GM04504 (cell line): ENCODE data around the gene CNOT10.
"Not testable (repeated sequence)": the region's sequence is repeated elsewhere in the genome, so short reads cannot be mapped to it uniquely, and the experiment has no call there.

Source experiments
- DNase-seq: peaks from one replicate; pipeline ENCODE4 v3.0.0-alpha.2; 2012; ENCODE audit warnings: low read depth

CNOT10 gene

DNA sequence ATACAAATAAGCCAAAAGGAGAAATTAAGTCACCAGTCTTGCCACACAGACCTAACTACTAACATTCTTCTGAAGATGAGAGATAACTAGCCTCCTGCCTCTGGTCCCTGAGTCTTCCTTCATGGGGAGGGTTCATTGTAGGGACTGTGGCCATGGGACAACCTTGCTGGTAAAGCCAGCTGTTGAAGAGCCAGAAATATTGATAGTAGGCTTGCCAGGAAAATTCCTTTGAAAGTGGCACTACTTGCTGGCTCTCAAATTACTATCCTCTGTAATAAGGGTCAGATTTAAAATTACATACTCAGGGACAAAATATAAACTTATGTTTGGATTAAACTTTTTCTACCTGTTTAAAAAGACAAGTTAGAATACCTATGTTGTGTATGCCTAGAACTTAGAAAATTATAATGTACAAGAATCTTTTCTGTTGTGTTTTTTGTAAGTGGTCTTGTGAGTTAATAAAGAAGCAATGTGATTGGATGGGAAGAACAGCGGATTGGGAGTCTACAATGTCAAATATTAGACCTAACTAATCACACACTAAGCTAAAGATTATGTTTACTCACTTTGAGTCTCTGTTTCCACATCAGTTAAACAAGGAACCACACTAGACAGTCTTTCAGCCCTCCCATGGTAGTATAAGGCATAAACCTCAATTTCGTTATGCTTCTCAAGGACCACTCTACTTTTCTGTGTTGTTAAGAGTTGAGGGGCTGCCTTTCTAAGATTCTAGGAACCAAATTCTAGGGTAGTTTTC is 72.8 kb downstream of the CNOT10 start:
- no peak for DNase-seq

DNA sequence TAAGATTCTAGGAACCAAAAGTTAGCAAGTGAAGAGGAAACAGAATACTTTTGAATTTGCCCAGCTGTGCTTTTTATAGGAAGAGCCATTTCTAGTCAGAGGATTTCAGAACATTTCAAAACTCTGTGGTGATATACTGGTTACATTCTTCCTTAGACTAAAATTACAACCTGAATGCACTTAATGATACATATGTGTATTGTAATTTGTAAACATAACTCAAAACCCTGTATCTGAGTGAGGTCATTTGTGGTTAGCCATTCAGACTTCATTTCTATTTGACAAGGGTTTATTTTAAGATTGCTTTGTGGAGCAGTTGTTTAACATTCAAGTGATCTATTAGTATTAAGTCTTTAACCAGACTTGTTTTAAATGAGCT is 73.4 kb downstream of the CNOT10 start:
- no peak for DNase-seq

DNA sequence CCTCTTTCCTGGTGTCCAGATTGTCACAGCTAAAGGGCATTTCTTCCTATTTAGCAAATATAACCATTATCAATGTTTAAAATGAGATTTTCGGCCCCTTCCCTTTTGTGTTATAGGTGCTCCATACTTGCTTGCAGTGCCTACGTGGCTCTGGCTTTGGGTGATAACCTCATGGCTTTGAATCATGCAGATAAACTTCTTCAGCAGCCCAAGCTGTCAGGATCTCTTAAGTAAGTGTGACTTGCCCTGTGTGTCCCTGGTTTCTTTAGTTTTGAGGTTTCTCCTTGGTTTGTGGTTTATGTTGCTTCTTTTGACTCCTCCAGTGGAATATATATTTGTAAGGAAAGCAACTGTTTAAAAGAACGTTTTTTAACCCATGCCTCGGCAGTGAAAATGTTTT is 74.4 kb downstream of the CNOT10 start:
- DNase-seq = no peak

DNA sequence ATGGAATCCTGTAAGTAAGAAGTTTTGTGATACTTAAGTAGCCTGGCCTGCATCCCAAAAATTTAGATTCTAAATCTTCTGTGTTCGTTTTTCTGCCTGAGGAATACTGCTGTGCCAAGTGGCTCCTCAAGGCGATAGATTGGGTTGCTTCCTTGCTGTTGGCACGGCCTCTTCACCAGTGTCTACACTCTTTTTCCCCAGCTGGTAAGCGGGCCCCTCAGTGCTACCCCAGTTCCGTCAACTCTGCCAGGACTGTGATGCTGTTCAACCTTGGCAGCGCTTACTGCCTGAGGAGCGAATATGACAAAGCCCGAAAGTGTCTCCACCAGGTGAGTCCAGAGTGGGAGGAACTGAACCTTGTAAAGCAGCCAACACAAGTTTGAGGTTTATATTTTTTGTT is 79.5 kb downstream of the CNOT10 start:
- DNase-seq = no peak

DNA sequence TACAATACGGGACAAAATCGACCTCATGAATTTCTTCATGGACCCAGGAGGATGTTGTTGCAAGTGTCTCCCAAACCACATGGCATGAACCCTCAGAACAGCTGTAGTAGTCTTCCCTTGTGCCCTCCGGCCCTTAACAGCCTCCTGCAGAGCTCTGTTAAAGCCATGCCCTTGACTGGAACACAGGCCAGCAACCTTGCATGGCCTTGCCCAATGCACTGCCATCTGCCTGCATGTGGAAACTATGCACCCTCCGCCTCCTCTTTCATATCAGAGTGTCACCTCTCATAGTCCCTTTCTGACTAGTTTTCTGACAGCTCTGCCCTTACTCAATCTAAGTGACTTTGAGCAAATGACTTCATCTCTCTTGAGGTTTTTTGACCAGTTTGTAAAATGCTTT is 93.4 kb downstream of the CNOT10 start:
- no peak for DNase-seq

DNA sequence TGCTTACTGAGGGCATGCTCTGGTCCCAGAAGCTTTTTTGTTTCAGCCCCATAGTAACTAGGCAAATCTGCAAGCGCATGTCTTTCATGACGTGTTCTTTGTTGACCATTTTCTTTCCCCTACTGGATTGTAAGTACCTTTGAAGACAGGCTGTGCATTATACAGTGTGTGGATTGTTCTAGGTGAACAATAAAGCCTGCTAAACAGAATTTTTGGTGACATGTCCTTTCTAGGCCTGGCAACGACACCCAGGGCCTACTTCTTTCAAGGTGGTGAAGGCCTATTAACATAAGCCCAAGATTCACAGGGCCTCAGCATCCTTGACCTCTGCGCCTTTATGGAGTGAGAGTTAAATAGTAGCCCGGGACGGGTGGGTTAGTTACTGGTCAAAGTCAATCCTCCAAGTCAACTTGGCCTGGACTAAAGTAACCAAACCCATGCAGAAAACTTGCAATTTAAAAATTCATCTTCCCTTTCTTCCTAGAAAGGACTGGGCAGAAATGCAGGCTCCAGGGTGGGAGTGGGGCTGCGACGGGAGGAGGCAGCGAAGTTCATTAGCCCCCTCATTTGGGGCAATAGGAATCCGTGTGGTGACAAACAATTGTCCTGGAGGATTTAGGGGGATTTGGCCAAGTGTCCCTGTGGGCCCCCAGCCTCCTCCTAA is 95.2 kb downstream of the CNOT10 start:
- DNase-seq = no peak

DNA sequence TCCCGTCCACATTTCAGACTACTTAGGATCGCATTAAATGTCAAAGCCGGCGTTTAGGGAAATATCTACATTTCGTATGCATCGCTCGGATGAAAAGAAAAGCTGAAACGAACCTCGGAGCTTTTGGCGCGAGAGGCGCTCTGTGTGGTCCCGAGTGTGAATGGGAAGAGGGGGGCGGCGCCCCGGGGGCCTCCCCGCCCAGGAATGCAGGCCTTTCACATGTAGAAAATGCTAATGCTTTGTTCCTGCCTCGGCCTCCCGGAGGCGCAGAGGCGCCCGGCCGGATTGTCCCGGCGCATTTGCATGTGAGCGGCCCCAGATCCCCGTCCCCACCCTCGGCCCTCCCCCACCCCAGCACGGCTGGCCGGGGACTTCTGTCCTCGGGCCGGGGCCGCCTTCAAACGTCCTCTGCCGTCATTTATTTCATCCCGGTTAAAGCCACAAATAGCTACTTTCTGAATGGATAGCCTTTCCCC is 95.8 kb downstream of the CNOT10 start:
- no peak for DNase-seq

DNA sequence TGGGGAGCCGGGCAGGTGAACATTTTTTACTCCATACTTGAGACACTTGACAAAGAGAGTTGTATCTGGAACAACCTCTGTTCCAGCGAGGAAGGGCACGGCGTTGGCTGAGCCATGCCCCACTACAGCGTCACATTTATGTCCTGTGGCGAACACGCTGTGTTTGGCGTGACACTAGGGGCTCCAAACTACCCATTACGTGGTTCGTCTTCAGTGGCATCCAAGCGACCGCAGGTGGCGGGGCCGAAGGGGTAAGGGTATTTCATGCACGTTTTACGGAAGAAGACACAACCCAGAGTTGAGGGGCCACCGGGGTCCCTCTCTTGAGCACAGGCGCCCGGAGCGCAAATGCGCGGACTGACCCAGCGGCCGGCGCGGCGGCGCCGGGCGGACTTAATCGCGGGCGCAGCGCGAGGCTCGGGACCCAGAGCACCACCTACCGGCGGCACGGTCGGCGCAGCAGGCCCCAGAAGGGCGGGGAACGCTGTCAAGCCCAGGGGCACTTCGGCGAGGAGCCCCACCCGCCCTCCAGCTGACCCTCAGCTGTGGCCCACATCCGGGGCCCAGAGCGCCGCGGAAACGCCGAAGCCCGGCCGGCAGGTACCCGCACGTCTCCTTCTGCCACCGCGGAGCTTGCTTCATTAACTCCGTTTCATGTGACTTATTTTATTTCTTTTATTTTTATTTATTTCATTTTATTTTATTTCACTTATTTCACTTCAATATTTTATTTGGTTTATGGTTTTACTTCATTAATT is 96.4 kb downstream of the CNOT10 start:
- DNase-seq = peak; percentile 32

DNA sequence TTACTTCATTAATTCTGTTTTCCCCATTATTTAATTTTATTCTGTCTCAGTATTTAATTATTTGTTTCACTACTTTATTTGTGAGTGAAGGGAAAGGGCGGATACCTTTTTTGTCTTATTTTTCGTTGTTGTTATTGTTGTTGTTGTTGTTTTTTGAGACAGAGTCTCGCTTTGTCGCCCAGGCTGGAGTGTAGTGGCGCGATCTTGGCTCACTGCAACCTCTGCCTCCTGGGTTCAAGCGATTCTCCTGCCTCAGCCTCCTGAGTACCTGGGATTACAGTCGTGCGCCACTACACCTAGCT is 96.9 kb downstream of the CNOT10 start:
- not testable (repeated sequence) for DNase-seq

DNA sequence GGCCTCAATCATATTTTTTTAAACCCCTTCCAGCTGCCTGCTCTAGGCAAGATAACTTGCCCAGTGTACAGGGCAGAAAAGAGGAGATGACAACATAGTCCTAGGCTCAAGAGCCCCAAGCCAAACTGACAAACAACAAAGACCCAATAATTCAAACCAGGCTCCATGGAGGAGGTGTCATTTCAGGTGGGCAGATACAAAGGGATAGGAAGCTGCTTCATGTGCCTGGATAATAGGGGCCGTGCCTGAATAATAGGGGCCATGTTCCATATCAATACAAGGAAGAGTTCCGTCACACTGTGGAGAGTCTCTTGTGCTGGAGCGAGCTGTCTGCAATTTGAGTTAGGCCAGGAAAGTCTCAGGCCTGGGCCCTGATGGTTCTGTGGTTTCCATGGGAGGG is 97.4 kb downstream of the CNOT10 start:
- DNase-seq = no peak

DNA sequence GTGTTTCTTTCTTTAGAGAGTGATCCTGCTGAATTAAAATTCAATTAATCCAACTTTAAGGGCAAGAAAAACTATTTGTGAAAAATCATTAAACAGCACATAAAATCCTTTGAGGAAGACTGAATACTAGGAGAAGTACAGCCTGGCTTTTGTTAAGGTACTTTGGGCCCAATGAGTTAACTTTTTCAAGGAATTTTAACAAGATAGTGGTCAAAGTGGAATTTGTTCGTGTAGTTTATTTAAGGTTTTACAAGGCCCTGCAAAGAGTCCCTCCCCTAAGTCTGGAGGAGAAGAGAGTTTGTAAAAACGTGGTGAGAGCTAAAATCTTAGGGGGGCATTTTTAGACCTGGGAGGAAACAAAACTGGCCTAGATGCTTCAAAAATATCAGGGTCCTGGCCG is 106.8 kb downstream of the CNOT10 start:
- DNase-seq = no peak

DNA sequence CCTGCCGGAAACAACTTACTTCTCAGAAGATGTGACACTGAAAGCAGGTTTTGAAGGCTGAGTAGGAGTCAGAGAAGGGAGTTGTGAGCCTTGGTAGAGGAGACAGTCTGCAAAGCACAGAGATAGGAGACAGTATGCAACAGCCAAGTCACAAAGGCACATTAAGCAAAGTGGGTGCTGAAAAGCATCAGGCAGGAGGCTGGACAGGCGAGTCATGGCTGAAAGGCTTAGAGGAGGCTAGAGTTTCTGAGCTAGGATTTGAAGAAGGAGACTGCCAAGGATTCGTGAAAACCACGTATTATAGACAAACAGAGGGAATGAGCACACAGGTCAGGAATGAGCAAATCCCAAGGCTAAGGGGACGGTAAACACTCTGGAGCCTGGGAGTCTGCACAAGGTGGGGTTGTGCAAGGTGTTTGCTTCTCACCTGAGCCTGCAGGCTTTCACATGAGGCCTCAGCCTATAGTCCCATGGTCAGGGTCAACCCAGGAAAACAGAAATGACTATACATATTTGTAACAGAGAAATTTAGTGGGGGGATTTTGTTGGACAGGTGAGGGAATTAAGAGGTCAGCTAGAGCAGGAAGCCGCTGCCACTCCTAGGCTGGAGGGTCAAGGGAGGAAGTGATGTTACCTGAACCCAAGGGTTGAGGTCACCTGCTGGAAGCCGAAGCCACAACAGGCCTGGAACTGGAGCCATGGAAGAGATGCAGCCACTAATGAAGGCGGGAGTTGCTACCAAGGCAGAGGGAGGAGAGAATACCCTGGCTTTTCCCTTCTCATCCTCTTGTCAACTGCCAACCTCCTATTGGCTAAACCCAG is 109.7 kb downstream of the CNOT10 start:
- DNase-seq = no peak

DNA sequence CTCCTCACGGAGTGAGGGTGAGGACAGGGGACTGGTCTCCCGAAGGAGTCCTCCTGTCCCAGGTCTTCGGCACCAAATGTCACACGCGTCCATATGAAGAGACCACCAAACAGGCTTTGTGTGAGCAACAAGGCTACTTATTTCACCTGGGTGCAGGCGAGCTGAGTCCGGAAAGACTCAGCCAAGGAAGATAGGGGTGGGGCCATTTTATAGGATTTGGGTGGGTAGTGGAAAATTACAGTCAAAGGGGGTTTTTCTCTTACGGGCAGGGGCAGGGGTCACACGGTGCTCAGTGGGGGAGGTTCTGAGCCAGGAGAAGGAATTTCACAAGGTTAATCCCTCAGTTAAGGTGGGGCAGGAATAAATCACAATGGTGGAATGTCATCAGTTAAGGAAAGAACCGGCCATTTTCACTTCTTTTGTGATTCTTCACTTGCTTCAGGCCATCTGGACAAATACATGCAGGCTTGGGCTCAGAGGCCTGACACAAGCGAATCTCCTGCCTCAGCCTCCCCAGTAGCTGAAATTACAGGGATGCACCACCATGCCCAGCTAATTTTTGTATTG is 111.5 kb downstream of the CNOT10 start:
- not testable (repeated sequence) for DNase-seq

DNA sequence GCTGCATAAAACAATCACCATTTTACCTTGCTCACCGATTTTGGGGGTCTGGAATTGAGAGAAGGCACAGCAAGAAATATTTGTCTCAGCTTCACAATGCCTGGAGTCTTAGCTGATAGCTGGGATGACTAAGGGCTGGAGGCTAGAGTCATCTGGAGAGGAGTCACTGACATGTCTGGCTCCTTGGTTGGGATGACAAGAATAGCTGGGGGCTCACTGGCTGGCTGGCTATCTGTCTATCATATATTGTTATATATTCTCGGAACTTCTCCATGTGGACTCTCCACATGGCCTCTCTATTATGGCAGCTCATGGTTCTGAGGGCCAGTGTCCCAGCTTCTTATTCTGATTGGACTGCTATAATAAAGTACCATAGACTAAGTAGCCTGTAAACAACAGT is 112.8 kb downstream of the CNOT10 start:
- no peak for DNase-seq

DNA sequence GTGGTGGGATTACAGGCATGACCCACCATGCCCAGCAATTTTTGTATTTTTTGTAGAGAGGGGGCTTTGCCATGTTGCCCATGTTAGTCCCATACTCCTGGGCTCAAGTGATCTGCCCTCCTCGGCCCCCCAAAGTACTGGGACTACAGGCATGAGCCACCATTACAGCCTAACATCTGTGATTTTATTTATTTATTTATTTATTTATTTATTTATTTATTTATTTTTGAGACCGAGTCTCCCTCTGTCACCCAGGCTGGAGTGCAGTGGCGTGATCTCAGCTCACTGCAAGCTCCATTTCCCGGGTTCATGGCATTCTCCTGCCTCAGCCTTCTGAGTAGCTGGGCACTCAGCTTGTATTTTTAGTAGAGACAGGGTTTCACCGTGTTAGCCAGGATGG is 116.5 kb downstream of the CNOT10 start:
- not testable (repeated sequence) for DNase-seq

DNA sequence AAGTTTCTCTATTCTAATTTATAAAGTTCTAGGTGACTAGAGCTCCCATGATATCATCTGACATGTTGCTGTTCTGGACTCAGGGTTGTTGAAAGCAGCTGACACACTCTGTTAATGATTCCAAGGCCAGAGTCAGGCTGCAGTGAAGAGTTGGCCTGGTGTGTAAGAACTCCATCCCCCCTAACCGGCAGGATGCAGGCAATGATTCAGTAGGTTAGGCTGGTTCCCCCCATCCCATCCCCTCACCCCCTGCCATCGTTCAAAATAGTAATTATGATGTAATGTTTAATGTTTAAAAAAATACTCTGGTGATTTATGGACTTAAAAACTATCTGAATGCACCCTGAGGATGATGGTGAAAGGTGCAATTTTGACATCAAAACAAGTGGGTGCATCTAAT is 128.2 kb downstream of the CNOT10 start:
- DNase-seq = no peak

DNA sequence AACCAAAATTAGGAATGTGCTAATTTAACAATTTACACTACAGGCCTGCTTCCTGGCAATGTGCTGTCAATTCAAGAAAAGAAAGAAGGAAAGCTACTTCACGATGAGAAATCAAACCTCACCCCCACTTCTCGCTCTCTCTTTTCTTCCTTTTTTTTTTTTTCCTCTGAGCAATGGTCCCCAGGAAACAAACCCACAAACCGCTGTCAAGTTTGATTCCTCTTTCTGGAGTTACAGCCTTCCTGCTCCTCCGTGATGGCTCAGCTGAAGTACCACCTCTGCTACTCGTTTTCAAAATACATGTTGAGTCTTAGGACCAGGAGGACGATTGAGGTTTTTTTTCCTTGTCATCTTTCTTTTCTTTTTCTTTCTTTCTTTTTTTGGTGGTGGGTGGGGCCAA is 129.4 kb downstream of the CNOT10 start:
- DNase-seq = no peak

DNA sequence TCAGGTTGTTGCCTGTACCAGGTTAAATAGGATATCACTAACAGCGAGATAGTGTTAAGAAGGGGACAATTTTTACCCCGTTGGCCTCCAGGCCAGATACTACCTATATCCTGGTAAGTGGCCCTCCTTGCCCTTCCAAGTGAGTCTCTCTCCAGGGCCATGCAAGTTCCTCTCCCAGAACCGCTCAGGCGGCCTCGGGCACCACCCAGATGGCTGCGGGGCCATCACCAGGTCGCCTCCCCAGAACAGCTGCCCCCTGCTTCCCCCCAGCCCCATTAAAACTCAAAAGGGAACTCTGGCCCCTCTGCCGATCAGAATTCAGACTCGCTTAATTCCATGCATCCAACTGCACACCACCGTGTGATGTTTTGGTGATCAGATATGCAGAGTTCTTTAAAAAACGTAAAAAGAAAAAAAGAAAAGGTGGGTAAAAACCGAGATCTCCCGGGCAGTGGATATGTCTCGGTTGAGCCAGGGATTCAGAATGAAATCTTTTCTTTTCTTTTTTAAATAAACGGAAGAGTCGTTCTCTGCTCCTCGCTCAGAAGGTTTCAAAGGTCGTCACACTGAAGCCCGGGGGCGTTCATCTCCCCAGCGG is 131.0 kb downstream of the CNOT10 start:
- DNase-seq = no peak

DNA sequence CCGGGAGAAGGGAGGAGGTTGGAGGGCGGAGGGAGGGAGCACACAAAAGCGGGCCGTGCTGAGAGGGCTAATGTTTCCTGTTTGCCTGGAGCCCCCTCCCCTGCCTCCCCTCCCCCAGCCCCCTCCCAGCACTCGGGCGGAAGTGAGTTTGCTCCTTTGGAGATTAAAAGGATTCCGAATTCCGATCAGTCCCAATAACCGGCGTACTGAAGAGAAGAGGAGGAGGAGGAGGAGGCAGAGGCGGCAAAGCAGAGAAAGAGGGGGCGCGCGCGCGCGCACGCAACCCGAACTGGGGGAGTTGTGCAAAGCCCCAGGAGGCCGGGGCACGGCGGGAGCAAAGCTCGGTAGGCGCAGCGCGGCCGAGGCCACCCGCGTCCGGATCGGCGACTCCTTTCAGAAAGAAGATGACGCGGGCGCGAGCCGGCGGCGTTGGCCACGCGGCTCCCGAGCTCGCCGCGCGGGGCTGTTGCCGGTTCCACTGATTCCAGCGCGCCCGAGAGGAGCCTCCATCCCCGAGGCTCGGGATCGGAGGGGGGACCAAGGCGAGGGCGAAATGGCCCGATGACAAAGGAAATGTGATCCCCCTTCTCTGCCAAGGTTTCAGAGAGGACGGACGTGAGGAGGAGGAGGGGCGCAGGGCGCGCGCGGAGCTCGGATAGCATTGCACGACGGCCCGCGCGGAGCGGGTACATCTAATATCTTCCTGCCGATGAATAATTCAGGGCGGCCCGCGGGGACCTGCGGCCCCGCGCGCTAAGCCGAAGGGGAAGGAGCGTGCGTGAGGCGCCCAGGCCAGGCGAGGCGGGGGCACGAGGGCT is 131.7 kb downstream of the CNOT10 start:
- no peak for DNase-seq

DNA sequence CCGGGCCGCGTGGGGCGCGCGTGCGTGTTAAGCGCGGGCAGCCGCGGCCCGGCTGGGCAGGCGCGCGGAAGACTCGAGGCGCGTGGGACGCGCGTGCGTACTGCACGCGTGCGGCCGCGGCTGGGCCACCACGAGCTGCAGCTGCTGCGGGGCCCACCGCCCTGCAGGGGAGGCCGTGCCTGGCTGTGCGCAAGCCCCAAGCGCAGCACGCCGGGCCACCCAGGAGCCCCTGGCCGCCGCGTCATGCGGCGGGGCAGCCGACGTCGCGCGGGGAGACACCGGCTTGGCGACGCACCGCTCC is 132.2 kb downstream of the CNOT10 start:
- no peak for DNase-seq
